A549 (cell line): ENCODE results near the gene CCNQ.

Source experiments
- BCL3 ChIP-seq: fragments of >200 bp; sonication (Bioruptor Twin); formaldehyde crosslinking; IDR thresholded peaks from 3 replicates; pipeline ENCODE4 v1.6.1; 2016
- CBX8 ChIP-seq: fragments of 200-600 bp; sonication (generic); IDR thresholded peaks from 2 replicates; pipeline ENCODE4 v1.6.1; 2016
- CTCF ChIP-seq: fragments of >200 bp; sonication (Bioruptor Twin); formaldehyde crosslinking; IDR thresholded peaks from 3 replicates; pipeline ENCODE4 v1.5.1; 2016
- EHMT2 ChIP-seq: fragments of 200-600 bp; sonication (generic); IDR thresholded peaks from 2 replicates; pipeline ENCODE4 v1.6.1; 2016; ENCODE audit warnings: antibody characterized with exemption, low read depth, mild to moderate bottlenecking, moderate library complexity
- EP300 ChIP-seq, 2 experiments: fragments of >200 bp; sonication (Bioruptor Twin); formaldehyde crosslinking; IDR thresholded peaks; 2 replicates in 1 of 2; 3 replicates in 1 of 2; pipeline ENCODE4 v1.6.1; 2016 to 2017
- HOXB13 ChIP-seq: fragments of 250-450 bp; sonication (Bioruptor Pico); IDR thresholded peaks from 2 replicates; pipeline ENCODE4 v1.5.0; 2020; ENCODE audit warnings: low read depth, mild to moderate bottlenecking, moderate library complexity
- MAFK ChIP-seq: fragments of 450-650 bp; IDR thresholded peaks from 2 replicates; pipeline ENCODE4 v1.6.1; 2014; ENCODE audit not compliant: partially characterized antibody
- NPAS2 ChIP-seq: fragments of 250-450 bp; sonication (Bioruptor Pico); IDR thresholded peaks from 2 replicates; pipeline ENCODE4 v1.8.0; 2022; ENCODE audit warnings: mild to moderate bottlenecking, moderate library complexity, borderline replicate concordance
- POLR2A ChIP-seq: IDR thresholded peaks from 2 replicates; pipeline ENCODE4 v1.6.1; 2012; ENCODE audit warnings: mild to moderate bottlenecking, low read length
- REST ChIP-seq: fragments of 200-600 bp; sonication (generic); IDR thresholded peaks from 2 replicates; pipeline ENCODE4 v1.6.1; 2016; ENCODE audit warnings: antibody characterized with exemption, mild to moderate bottlenecking, moderate library complexity
- SREBF2 ChIP-seq: fragments of 450-650 bp; IDR thresholded peaks from 2 replicates; pipeline ENCODE4 v1.6.1; 2014; ENCODE audit warnings: mild to moderate bottlenecking, moderate library complexity

GRCh38 chrX:153587342-153587741 is 11.6 kb downstream of the CCNQ start:
- TF ChIP-seq POLR2A (no peak), CTCF (no peak), BCL3 (no peak), EP300 (IDR thresholded peaks at IDR 0.05) (no peak), EHMT2 (no peak), HOXB13 (CRISPR knock-in tag) (no peak), REST (no peak), NPAS2 (CRISPR knock-in tag) (no peak), SREBF2 (no peak), MAFK (no peak), CBX8 (no peak)
